ENCODE data around the gene SETD1B.

DNA sequence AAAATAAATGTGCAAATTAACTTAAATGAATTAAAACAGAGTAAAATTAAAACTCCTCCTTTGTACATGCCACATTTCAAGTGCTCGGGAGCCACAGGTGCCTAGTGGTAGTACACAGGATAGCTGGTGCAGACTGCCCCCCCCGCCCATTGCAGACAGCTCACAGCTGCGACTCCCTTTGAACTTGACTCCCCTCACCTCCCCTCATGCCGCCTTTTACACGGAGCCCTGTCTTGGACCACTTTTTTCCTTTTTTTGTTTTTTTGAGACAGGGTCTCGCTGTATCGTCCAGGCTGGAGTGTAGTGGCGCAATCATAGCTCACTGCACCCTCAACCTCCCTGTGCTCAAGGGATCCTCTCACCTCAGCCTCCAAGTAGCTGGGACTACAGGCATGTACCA is 11.5 kb downstream of the SETD1B start:
- TF ChIP-seq, protein P1, sequence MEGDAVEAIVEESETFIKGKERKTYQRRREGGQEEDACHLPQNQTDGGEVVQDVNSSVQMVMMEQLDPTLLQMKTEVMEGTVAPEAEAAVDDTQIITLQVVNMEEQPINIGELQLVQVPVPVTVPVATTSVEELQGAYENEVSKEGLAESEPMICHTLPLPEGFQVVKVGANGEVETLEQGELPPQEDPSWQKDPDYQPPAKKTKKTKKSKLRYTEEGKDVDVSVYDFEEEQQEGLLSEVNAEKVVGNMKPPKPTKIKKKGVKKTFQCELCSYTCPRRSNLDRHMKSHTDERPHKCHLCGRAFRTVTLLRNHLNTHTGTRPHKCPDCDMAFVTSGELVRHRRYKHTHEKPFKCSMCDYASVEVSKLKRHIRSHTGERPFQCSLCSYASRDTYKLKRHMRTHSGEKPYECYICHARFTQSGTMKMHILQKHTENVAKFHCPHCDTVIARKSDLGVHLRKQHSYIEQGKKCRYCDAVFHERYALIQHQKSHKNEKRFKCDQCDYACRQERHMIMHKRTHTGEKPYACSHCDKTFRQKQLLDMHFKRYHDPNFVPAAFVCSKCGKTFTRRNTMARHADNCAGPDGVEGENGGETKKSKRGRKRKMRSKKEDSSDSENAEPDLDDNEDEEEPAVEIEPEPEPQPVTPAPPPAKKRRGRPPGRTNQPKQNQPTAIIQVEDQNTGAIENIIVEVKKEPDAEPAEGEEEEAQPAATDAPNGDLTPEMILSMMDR (IDR thresholded peaks at IDR 0.05), result no peak
- no peak for TF ChIP-seq EZH2 (IDR thresholded peaks at IDR 0.05; ENCODE audit: borderline replicate concordance, insufficient read depth, low read depth, low read length, poor library complexity, severe bottlenecking)
